Epithelial cell of esophagus (primary cell): ENCODE measurements around the gene RPTOR.

Experiments used
- DNase-seq: peaks from one replicate; pipeline ENCODE4 v3.0.0; 2010; ENCODE audit warnings: low read depth
- H3K4me3 ChIP-seq: 2 replicates; pipeline ENCODE4 v1.5.1; 2011; ENCODE audit warnings: mild to moderate bottlenecking, low read length, control low read depth
- CTCF ChIP-seq: IDR thresholded peaks from 2 replicates; pipeline ENCODE4 v1.5.1; 2011; ENCODE audit warnings: low read depth, mild to moderate bottlenecking, low read length, control low read depth, inconsistent platforms; ENCODE audit not compliant: insufficient read depth; ENCODE audit errors: missing control alignments

RPTOR gene

DNA sequence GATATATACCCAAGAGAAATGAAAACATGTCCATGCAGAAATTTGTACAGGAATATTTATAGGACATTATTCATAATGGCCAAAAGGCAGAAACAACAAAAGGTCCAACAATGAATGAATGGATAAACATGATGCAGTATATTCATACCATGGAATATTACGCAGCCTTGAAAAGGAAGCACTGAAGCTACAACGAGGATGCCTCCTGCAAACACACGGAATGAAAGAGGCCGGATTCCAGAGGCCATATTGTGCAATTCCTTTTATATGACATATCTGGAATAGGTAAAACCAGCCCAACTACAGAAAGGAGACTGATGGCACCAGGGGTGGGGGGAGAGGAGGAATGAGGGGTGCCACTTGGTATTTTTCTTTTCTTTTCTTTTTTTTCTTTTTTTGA is 432.5 kb downstream of the RPTOR start:
- DNase-seq = no peak
- no peak overlapping the region for H3K4me3 ChIP-seq
- no peak for TF ChIP-seq CTCF

DNA sequence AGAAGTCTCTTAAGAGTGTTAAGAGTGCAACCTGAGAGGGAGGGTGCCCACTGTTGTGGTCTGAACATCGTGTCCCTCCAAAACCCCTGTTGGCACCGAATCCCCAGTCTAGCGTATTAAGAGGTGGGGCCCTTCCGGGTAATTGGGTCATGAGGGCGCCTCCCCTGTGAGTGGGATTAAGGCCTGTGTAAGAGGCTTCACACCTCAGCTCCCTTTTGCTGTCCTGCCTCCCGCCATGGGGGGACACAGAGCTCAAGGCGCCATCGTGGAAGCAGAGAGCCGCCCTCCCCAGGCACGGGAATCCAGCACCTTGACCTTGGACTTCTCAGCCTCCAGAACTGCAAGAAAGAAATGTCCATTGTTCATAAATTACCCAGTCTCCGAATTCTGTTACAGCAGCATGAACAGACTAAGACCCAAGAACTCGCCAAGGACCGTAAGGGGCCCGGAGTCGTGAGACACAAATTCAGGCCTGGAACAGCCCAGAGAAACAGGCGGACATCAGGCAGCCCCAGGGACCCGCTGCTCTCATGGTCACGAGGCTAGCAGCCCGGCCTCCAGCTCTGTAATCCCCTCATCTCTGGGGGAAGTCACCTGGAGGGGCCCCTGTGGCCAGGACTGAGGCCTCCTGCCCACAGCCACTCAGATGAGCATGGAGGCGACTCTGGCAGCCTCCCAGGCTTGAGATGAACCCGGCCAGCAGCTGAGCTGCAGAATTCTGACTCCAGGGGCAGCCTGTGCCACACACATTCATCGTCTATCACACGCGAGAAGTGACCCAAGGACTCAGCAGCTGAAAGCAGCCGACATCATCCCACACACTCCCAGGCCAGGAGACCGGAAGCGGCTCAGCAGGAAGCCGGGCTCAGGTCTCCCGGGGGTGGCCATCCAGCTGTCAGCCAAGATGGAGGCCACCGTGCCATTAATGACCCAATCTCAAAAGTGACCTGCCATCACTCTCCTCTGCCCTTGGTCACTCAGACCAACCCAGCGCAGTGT is 434.2 kb downstream of the RPTOR start:
- no peak overlapping the region for H3K4me3 ChIP-seq
- no peak for TF ChIP-seq CTCF
- DNase-seq = no peak

DNA sequence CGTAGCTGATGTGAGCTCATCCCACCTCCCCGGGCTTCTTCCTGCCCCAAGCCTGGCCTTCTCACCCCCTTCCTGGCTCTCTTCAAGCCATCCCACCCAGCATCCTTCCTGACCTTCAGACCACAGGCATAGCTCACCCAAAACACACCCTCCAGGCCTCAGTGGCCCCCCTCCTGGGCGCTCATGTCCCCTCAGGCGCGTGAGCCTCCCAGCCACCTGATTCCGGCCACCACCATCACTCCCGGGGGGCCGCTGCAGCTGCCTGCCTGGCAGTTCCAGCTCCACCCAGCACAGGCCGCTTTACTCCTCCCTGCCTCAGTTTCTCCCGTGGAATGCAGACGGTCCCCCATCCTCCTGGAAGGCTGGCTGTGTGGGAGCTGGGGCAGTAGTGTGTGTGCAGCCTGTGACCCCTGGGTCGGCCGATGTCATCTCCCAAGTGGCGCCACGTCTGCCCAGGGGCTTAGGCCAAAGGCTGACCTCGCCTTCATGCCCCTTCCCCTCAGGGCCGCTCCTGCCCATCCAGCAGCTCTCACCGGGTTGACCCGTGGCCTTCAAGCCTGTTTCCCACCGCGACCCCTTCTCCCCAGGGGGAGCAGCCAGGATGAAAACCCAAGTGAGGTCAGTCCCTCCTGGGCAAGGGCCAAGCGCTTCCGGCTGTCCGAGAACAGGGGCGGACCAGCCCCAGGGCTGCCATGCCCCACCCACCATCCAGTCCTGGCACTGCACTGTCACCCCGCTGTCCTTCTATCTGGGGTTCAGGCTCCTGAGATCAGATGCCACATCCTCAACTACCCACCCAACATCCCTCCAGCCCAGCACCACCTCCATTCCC is 435.1 kb downstream of the RPTOR start:
- DNase-seq = no peak
- H3K4me3 ChIP-seq = no peak overlapping the region
- no peak for TF ChIP-seq CTCF

DNA sequence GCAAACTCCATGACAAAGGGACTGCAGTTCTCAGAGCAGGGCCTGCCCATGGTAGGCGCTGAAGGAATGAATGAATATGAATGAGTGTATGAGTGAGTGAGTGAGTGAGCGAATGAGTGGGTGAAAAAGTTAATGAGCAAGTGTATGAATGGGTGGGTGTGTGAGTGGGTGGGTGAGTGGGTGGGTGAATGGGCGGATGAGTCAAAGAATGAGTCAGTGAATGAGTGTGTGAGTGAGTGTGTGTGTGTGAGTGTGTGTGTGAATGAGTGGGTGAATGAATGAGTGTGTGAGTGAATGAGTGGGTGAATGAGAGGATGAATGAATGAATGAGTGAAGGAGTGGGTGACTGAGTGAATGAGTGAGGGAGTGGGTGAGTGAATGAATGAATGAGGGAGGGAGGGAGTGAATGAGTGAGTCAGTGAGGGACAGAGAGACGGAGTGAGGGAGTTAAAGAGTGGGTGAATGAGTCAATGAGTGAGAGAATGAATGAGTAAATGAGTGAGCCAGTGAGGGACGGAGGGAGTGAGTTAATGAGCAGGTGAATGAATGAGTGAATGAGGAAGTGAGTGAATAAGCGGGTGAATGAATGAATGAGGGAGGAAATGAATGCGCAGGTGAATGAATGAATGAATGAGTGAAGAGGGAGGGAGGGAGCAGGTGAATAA is 435.9 kb downstream of the RPTOR start:
- TF ChIP-seq CTCF = no peak
- H3K4me3 ChIP-seq = no peak overlapping the region
- DNase-seq = peak; percentile 55

- no peak for DNase-seq
Observed at GRCh38 chr17:80981062-80981902, 436.6 kb downstream of the RPTOR start.

More at GRCh38 chr17:80981062-80981902, 436.6 kb downstream of the RPTOR start:
- H3K4me3 ChIP-seq = no peak overlapping the region
- peak; percentile 2 for TF ChIP-seq CTCF
